ENCODE results near the gene COPS9.

Gene COPS9

DNA sequence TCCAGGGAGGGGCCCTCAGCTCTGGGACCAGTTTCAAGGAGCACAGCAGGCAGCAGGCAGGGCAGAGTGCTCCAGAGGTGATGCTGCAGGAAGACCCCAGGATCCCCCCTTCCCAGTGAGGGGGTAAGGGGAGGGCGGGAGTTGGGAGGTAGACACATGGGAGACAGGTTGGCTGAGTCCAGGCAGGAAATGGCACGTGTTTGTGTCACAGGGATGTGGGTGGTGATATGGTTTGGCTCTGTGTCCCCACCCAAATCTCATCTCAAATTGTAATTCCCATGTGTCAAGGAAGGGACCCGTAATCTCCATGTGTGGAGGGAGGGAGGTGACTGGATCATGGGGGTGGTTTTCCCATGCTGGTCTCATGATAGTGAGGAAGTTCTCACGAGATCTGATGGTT is 29.6 kb upstream of the COPS9 start:
- TF ChIP-seq CTCF (IDR thresholded peaks at IDR 0.05; ENCODE audit: low read depth, low read length), result no peak
- DNase-seq (ENCODE audit: extremely low read depth, low read depth), result no peak

DNA sequence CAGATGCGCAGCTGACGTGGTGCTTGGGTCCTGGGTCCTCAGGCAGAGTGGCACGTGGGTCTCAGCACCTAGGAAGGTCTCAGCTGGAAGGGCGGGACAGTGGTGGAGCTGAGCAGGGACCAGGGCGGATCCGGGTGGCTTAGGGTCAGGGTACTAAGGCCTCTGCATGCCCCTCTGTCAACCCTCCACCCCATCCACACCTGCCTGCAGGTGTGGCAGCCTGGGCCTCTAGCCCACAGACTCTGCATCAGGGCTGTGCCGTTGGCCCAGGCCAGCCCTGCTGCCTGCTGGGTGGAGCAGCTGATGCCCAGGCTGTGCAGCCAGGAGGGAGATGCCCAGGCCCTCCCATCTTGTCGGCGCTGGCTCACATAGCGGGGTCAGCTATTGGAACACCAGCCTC is 28.9 kb upstream of the COPS9 start:
- DNase-seq (ENCODE audit: extremely low read depth, low read depth), result no peak
- TF ChIP-seq CTCF (IDR thresholded peaks at IDR 0.05; ENCODE audit: low read depth, low read length), result no peak

DNA sequence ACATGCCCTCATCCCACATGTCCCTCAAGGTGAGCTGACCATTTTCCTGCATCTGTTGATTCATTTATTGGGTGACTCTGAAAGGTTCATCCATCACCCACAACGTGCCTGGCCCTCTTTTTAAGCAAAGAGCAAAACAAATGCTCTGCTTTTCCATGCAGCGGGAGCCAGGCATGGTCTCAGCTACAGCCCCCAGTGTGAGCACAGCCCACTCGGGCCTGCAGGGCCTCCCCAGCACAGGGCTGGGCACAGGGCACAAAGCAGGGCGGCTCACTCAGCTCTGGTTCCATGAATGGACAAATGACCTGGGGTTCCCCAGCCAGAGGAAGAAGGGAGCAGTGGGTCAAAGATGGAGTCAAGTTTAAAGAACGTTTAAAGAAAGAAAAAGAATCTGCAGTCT is 28.5 kb upstream of the COPS9 start:
- no peak for TF ChIP-seq CTCF (IDR thresholded peaks at IDR 0.05; ENCODE audit: low read depth, low read length)
- DNase-seq (ENCODE audit: extremely low read depth, low read depth), result no peak

DNA sequence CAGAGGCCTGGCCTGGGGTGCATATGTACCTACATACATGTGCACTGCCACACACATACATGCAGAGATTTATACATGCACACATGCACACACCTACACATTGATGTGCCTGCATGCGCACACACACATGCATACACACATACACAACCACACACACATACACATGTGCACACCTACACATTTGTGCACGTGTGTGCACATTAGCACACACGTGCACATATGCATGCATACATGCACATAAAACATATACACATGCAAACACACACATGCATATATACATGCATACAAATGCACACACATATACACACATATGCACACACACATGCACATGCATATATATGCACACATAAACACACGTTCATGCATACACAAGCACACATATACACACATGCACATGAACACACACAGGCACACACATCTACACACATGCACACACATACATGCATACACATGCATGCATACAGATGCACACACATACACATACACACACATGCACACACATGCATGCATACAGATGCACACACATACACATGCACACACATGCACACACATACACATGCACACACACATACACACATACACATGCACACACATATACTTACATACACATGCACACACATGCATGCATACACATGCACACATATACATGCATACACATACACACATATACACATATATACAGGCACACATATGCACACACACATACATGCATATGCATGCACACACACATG is 27.9 kb upstream of the COPS9 start:
- no peak for DNase-seq (ENCODE audit: extremely low read depth, low read depth)
- no peak for TF ChIP-seq CTCF (IDR thresholded peaks at IDR 0.05; ENCODE audit: low read depth, low read length)

DNA sequence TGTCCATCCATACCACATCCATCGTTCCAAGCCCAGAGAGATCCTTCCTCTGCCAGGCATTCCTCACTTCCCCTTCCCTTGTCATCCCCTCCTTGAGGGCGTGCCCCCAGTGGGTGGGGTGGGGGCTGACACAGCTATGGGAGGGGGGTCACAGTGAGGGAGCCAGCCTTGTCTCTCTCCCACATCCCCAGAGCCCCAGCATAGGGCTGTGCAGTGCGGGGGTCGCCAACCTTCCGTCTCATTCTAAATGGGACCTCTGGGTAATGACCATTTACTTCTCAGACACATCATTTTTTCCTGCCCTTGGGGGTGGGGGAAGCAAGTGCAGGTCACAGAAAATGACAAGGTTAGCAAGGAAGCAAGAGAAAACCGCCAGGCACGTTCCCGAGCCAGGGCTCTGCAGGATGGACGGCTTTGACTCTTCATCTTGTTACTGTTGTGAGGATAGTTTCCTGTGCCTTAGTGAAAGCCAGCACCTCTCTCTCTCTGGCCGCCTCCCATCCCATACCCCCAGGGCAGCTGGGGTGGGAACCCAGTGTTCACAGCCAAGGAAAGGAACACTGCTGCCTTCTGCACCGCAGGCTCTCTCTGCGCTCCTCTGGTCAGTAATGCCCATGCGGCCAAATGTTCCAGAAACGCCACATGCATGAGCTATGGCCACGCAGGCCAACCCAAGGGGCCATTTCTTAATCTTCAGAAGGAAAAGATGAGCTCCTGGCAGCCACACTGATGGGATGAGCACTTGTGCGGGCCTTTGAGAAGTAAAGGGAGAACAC is 27.0 kb upstream of the COPS9 start:
- TF ChIP-seq CTCF (IDR thresholded peaks at IDR 0.05; ENCODE audit: low read depth, low read length), result no peak

DNA sequence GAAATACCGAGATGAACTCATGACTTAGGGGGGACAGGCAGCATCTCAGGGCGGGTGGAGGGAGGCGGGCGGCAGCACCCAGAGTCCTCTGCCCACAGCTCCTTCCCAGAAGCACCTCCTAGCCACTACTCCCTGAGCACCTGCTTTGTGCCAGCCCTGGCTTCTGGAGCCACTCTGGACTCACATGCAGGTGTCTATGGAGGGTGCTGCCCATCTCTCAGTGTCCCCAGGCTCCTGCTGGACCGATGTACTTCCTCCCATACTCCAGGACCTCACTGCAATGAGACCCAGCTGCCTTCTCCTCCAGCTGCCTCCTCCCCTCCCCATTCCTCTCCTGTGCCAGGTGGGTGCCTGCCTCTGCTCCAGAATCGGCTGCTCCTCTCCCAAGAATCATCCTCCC is 26.4 kb upstream of the COPS9 start:
- TF ChIP-seq CTCF (IDR thresholded peaks at IDR 0.05; ENCODE audit: low read depth, low read length), result no peak
- DNase-seq (ENCODE audit: extremely low read depth, low read depth), result no peak

More for the DNA sequence above, 27.0 kb upstream of the COPS9 start:
- DNase-seq (ENCODE audit: extremely low read depth, low read depth), result no peak

GRCh38 chr2:240162032-240162431 is 25.9 kb upstream of the COPS9 start:
- TF ChIP-seq CTCF (IDR thresholded peaks at IDR 0.05; ENCODE audit: low read depth, low read length), result no peak
- no peak for DNase-seq (ENCODE audit: extremely low read depth, low read depth)

Measured in AG09319 (cell line).